Measurements from ENCODE around the gene TBX2.

TBX2 gene

GRCh38 chr17:61420745-61421398 is 21.2 kb downstream of the TBX2 start:
- no peak for TF ChIP-seq CSRNP3 (CRISPR knock-in tag; IDR thresholded peaks at IDR 0.05)
- TF ChIP-seq POU6F1 (CRISPR knock-in tag; IDR thresholded peaks at IDR 0.05; ENCODE audit: borderline replicate concordance, low read depth) = no peak
- no peak for TF ChIP-seq ISL1 (CRISPR knock-in tag; IDR thresholded peaks at IDR 0.05)
- no peak for TF ChIP-seq ESRRG (CRISPR knock-in tag; IDR thresholded peaks at IDR 0.05)
- no peak for TF ChIP-seq ZNF70 (CRISPR knock-in tag; IDR thresholded peaks at IDR 0.05)
- no peak for TF ChIP-seq TOX (CRISPR knock-in tag; IDR thresholded peaks at IDR 0.05; ENCODE audit: borderline replicate concordance)
- no peak for TF ChIP-seq RARB (CRISPR knock-in tag; IDR thresholded peaks at IDR 0.05)
- TF ChIP-seq SNAI2 (CRISPR knock-in tag; IDR thresholded peaks at IDR 0.05) = no peak

GRCh38 chr17:61421460-61421859 is 21.8 kb downstream of the TBX2 start:
- no peak for ATAC-seq
- TF ChIP-seq PATZ1 (CRISPR knock-in tag; IDR thresholded peaks at IDR 0.05; ENCODE audit: borderline replicate concordance) = no peak
- no peak for TF ChIP-seq ZC3H10 (CRISPR knock-in tag; IDR thresholded peaks at IDR 0.05)
- TF ChIP-seq ISL1 (CRISPR knock-in tag; IDR thresholded peaks at IDR 0.05) = no peak
- no peak for TF ChIP-seq ZFP30 (CRISPR knock-in tag; IDR thresholded peaks at IDR 0.05)
- no peak for TF ChIP-seq SNAI2 (CRISPR knock-in tag; IDR thresholded peaks at IDR 0.05)
- no peak for TF ChIP-seq OSR1 (CRISPR knock-in tag; IDR thresholded peaks at IDR 0.05)
- TF ChIP-seq TSHZ2 (CRISPR knock-in tag; IDR thresholded peaks at IDR 0.05) = no peak
- TF ChIP-seq ZNF8 (CRISPR knock-in tag; IDR thresholded peaks at IDR 0.05) = no peak
- no peak for TF ChIP-seq TOX (CRISPR knock-in tag; IDR thresholded peaks at IDR 0.05; ENCODE audit: borderline replicate concordance)
- TF ChIP-seq ZNF565 (CRISPR knock-in tag; conservative IDR thresholded peaks at IDR 0.05; ENCODE audit: low read depth) = no peak
- no peak for TF ChIP-seq CSDC2 (CRISPR knock-in tag; IDR thresholded peaks at IDR 0.05)
- no peak for TF ChIP-seq ARNTL (CRISPR knock-in tag; IDR thresholded peaks at IDR 0.05; ENCODE audit: borderline replicate concordance, low read depth)
- TF ChIP-seq TCF4 (CRISPR knock-in tag; IDR thresholded peaks at IDR 0.05; ENCODE audit: borderline replicate concordance) = no peak
- no peak for TF ChIP-seq CREB5 (CRISPR knock-in tag; IDR thresholded peaks at IDR 0.05; ENCODE audit: low read depth)

More at GRCh38 chr17:61420745-61421398, 21.2 kb downstream of the TBX2 start:
- ATAC-seq = no peak

GRCh38 chr17:61422116-61422799 is 22.6 kb downstream of the TBX2 start:
- ATAC-seq = no peak
- no peak for TF ChIP-seq TOX (CRISPR knock-in tag; IDR thresholded peaks at IDR 0.05; ENCODE audit: borderline replicate concordance)
- TF ChIP-seq CREB5 (CRISPR knock-in tag; IDR thresholded peaks at IDR 0.05; ENCODE audit: low read depth) = no peak
- no peak for TF ChIP-seq POU6F1 (CRISPR knock-in tag; IDR thresholded peaks at IDR 0.05; ENCODE audit: borderline replicate concordance, low read depth)
- TF ChIP-seq ESRRG (CRISPR knock-in tag; IDR thresholded peaks at IDR 0.05) = no peak
- no peak for TF ChIP-seq ZFP3 (CRISPR knock-in tag; IDR thresholded peaks at IDR 0.05)
- no peak for TF ChIP-seq CSDC2 (CRISPR knock-in tag; IDR thresholded peaks at IDR 0.05)
- TF ChIP-seq TSHZ2 (CRISPR knock-in tag; IDR thresholded peaks at IDR 0.05) = no peak
- no peak for TF ChIP-seq SNAI2 (CRISPR knock-in tag; IDR thresholded peaks at IDR 0.05)
- no peak for TF ChIP-seq ISL1 (CRISPR knock-in tag; IDR thresholded peaks at IDR 0.05)
